ENCODE data around the gene INSR. TPM values are rescaled to one million over a fixed set of nuclear protein-coding genes. Genes with fewer than 3 reads are reported as not detected.

The INSR gene
- total and polyA plus RNA-seq, 10 of the 15 experiments (the other 5 are each of a cell fraction or from before 2014, with no cell fraction given) = 4.2 to 34.9 (median 13.6) TPM

- SMC1A ChIA-PET (ENCODE audit: uncharacterized antibody, unreplicated experiment) = interaction anchor here (0.5 to 1.9 kb wide), 6 partner anchors 12 to 128 kb away, joined by 3 to 8 read pairs (median 4); no protein-coding TSS in a partner anchor
- CTCF ChIA-PET = interaction anchor here (0.6 to 1.3 kb wide), 6 partner anchors 9 to 98 kb away, joined by 3 to 7 read pairs (median 3); no protein-coding TSS in a partner anchor
- H3K4me3 ChIP-seq = peak overlapping the region; percentile 60
- peaks cover 25% of the 10 kb centered on the region for H3K4me1 ChIP-seq (ENCODE audit: control insufficient read depth, insufficient read depth, low read length)
- no peaks in the 10 kb centered on the region; the same call in 2 of the 3 replicates for H3K9me3 ChIP-seq (replicated peaks; ENCODE audit: control insufficient read depth, insufficient read depth, low read length)
- no peaks in the 10 kb centered on the region for H3K36me3 ChIP-seq (ENCODE audit: control insufficient read depth in 2 of 2, insufficient read depth in 2 of 2, low read length in 1 of 2)
- no peaks in the 10 kb centered on the region for H3K27me3 ChIP-seq (replicated peaks in 1 of 2; ENCODE audit: control insufficient read depth in 2 of 2, insufficient read depth in 2 of 2, low read length in 1 of 2)
- in situ Hi-C loops (cut with MboI) = loop anchor here (10.0 kb wide), 1 partner anchor 98 kb away; the partner anchor contains the start of gene INSR
- H3K79me2 ChIP-seq (ENCODE audit: control insufficient read depth, insufficient read depth, low read length) = peaks cover 29% of the 10 kb centered on the region
- intact Hi-C loops (cut with micrococcal nuclease; ENCODE audit: unreplicated experiment) = loop anchor here (5.0 kb wide), 2 partner anchors 45 to 140 kb away; no protein-coding TSS in a partner anchor
- TSS peak; percentile 86 for BruUV-seq (replicated peaks)
- FAIRE-seq (no peak), DNase-seq (ENCODE audit: low read depth, low spot score) (peak; percentile 68), ATAC-seq (peak; percentile 73)
- no peaks in the 10 kb centered on the region for H4K20me1 ChIP-seq (ENCODE audit: control insufficient read depth, insufficient read depth)
- POLR2A ChIA-PET = interaction anchor here (1.0 to 2.6 kb wide), 4 partner anchors 14 to 97 kb away, joined by 3 to 14 read pairs (median 7); partner anchors contain the start of gene INSR
- H2AFZ ChIP-seq (ENCODE audit: control insufficient read depth, low read depth, low read length) = peak overlapping the region; percentile 82
- H3K9ac ChIP-seq (ENCODE audit: control insufficient read depth, insufficient read depth, low read length) = peak overlapping the region; percentile 53
- peak overlapping the region; percentile 75 for H3K27ac ChIP-seq (ENCODE audit: control insufficient read depth, insufficient read depth)
- H3K4me2 ChIP-seq (ENCODE audit: control insufficient read depth, insufficient read depth) = peak overlapping the region; percentile 96
- RAD21 ChIA-PET (ENCODE audit: unreplicated experiment) = interaction anchor here (0.7 to 1.5 kb wide), 8 partner anchors 10 to 132 kb away, joined by 3 to 8 read pairs (median 4); partner anchors contain the start of gene INSR
- WGBS (ENCODE audit: insufficient coverage, insufficient replicate concordance, low lambda C conversion rate, missing lambda C conversion rate) = 1% methylated on average over 27 of the region's 27 CpGs
- TF ChIP-seq SMAD1 (IDR thresholded peaks at IDR 0.05; ENCODE audit: low read depth, partially characterized antibody) (no peak), BMI1 (IDR thresholded peaks at IDR 0.05; ENCODE audit: borderline replicate concordance) (no peak), CREB1 (IDR thresholded peaks at IDR 0.05; ENCODE audit: low read depth) (peak; percentile 53; the same call in 1 of the 2 replicates), RB1 (IDR thresholded peaks at IDR 0.05; ENCODE audit: borderline replicate concordance) (no peak; the same call in 1 of the 2 replicates), GABPA (IDR thresholded peaks at IDR 0.05; ENCODE audit: low read depth) (no peak), MEF2B (IDR thresholded peaks at IDR 0.05; ENCODE audit: partially characterized antibody, poor library complexity, severe bottlenecking) (peak; percentile 70), CBX5 (IDR thresholded peaks at IDR 0.05; ENCODE audit: low read depth) (no peak), ETV6 (conservative IDR thresholded peaks at IDR 0.05 in 1 of 2, IDR thresholded peaks at IDR 0.05 in 1 of 2; ENCODE audit: borderline replicate concordance in 1 of 2, low read depth in 1 of 2) (peak in 1 of 2 experiments; percentile 42; a peak in 1 of 4 replicates), NRF1 (conservative IDR thresholded peaks at IDR 0.05; ENCODE audit: low read depth, low read length) (no peak), GATAD2B (conservative IDR thresholded peaks at IDR 0.05; ENCODE audit: low read depth) (peak; percentile 77), JUND (IDR thresholded peaks at IDR 0.05; ENCODE audit: low read depth, low read length) (no peak), NBN (IDR thresholded peaks at IDR 0.05) (peak; percentile 96), SMARCA5 (IDR thresholded peaks at IDR 0.05) (no peak), CHD1 (IDR thresholded peaks at IDR 0.05; ENCODE audit: low read depth, low read length) (no peak)
- TF ChIP-seq, protein P1, sequence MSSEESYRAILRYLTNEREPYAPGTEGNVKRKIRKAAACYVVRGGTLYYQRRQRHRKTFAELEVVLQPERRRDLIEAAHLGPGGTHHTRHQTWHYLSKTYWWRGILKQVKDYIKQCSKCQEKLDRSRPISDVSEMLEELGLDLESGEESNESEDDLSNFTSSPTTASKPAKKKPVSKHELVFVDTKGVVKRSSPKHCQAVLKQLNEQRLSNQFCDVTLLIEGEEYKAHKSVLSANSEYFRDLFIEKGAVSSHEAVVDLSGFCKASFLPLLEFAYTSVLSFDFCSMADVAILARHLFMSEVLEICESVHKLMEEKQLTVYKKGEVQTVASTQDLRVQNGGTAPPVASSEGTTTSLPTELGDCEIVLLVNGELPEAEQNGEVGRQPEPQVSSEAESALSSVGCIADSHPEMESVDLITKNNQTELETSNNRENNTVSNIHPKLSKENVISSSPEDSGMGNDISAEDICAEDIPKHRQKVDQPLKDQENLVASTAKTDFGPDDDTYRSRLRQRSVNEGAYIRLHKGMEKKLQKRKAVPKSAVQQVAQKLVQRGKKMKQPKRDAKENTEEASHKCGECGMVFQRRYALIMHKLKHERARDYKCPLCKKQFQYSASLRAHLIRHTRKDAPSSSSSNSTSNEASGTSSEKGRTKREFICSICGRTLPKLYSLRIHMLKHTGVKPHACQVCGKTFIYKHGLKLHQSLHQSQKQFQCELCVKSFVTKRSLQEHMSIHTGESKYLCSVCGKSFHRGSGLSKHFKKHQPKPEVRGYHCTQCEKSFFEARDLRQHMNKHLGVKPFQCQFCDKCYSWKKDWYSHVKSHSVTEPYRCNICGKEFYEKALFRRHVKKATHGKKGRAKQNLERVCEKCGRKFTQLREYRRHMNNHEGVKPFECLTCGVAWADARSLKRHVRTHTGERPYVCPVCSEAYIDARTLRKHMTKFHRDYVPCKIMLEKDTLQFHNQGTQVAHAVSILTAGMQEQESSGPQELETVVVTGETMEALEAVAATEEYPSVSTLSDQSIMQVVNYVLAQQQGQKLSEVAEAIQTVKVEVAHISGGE (CRISPR knock-in tag; IDR thresholded peaks at IDR 0.05) = no peak
- TF ChIP-seq, protein P2, sequence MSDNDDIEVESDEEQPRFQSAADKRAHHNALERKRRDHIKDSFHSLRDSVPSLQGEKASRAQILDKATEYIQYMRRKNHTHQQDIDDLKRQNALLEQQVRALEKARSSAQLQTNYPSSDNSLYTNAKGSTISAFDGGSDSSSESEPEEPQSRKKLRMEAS (IDR thresholded peaks at IDR 0.05; ENCODE audit: low read depth, low read length) = no peak; the same call in 1 of the 2 replicates
These were observed 97.0 kb downstream of the INSR start for GRCh38 chr19:7197119-7197759.

All from GM12878 (cell line).